Ishikawa (cell line): Measurements from ENCODE around the gene ARHGEF28.

Source experiments
- CEBPB ChIP-seq: IDR thresholded peaks from 2 replicates; pipeline ENCODE4 v1.6.1; 2012
- CREB1 ChIP-seq: IDR thresholded peaks from 2 replicates; pipeline ENCODE4 v1.6.1; 2012; ENCODE audit warnings: low read depth
- MAX ChIP-seq: IDR thresholded peaks from 2 replicates; pipeline ENCODE4 v1.6.1; 2012
- REST ChIP-seq: IDR thresholded peaks from 2 replicates; pipeline ENCODE4 v1.6.1; 2012; ENCODE audit warnings: low read depth, mild to moderate bottlenecking
- TCF12 ChIP-seq: IDR thresholded peaks from 2 replicates; pipeline ENCODE4 v1.6.1; 2012; ENCODE audit warnings: low read depth
- USF1 ChIP-seq: IDR thresholded peaks from 2 replicates; pipeline ENCODE4 v1.6.1; 2012
- YY1 ChIP-seq: IDR thresholded peaks from 2 replicates; pipeline ENCODE4 v1.6.1; 2012; ENCODE audit warnings: low read depth
- ZBTB7A ChIP-seq: IDR thresholded peaks from 2 replicates; pipeline ENCODE4 v1.6.1; 2012; ENCODE audit warnings: low read depth

GRCh38 chr5:73935719-73936118 is 309.7 kb downstream of the ARHGEF28 start:
- TF ChIP-seq CEBPB (no peak), YY1 (no peak), USF1 (no peak), REST (no peak), ZBTB7A (no peak), TCF12 (no peak), MAX (no peak), CREB1 (no peak)
